K562 (cell line): ENCODE measurements around the gene CCDC192.

Source experiments
- CHD1 ChIP-seq: fragments of 200-600 bp; sonication (generic); IDR thresholded peaks from one replicate; pipeline ENCODE4 v1.6.1; 2012; ENCODE audit warnings: mild to moderate bottlenecking, moderate library complexity, low read length, inconsistent platforms
- FOXJ3 ChIP-seq: sonication (generic); formaldehyde crosslinking; IDR thresholded peaks from 2 replicates; pipeline ENCODE4 v1.4.0; 2020; ENCODE audit warnings: mild to moderate bottlenecking, missing genetic modification reagents
- HNRNPLL ChIP-seq: fragments of 200-400 bp; formaldehyde crosslinking; IDR thresholded peaks from 2 replicates; pipeline ENCODE4 v1.6.1; 2017; ENCODE audit warnings: low read length, low read depth, mild to moderate bottlenecking; ENCODE audit not compliant: poor library complexity, severe bottlenecking
- NFXL1 ChIP-seq: fragments of 450-650 bp; formaldehyde crosslinking; IDR thresholded peaks from 2 replicates; pipeline ENCODE4 v1.4.0; 2021; ENCODE audit warnings: mild to moderate bottlenecking
- POLR2A ChIP-seq: fragments of 450-650 bp; conservative IDR thresholded peaks from 2 replicates; pipeline ENCODE4 v1.6.1; 2016
- POLR2AphosphoS5 ChIP-seq: IDR thresholded peaks from 2 replicates; pipeline ENCODE4 v1.6.1; 2011; ENCODE audit warnings: mild to moderate bottlenecking, low read depth, low read length, moderate library complexity; ENCODE audit not compliant: control insufficient read depth, insufficient read depth
- ZNF197 ChIP-seq: fragments of 200-800 bp; sonication (Bioruptor generic); IDR thresholded peaks from 2 replicates; pipeline ENCODE4 v1.6.1; 2016; ENCODE audit warnings: low read depth, missing genetic modification characterization, missing compliant biosample characterization
- TF ChIP-seq, protein P1 (sequence below), 3 experiments: IDR thresholded peaks in 2 of 3; conservative IDR thresholded peaks in 1 of 3; 2 replicates each; pipeline ENCODE4 v1.5.1; 2011 to 2012; ENCODE audit warnings: low read length in 3 of 3, mild to moderate bottlenecking in 3 of 3, control low read depth in 2 of 3, improper control_type of control experiment in 1 of 3, inconsistent platforms in 1 of 3, low read depth in 1 of 3, mixed read lengths in 1 of 3, moderate library complexity in 1 of 3; ENCODE audit not compliant: insufficient read depth in 2 of 3
- TF ChIP-seq, protein P2 (sequence below), 2 experiments: fragments of 450-650 bp in 1 of 2; sonication (generic) in 1 of 2; formaldehyde crosslinking; conservative IDR thresholded peaks; 2 replicates each; pipeline versions ENCODE4 v1.4.0 to v1.8.1; 2020 to 2022; ENCODE audit warnings: mild to moderate bottlenecking in 1 of 2, missing genetic modification reagents in 1 of 2

DNA sequence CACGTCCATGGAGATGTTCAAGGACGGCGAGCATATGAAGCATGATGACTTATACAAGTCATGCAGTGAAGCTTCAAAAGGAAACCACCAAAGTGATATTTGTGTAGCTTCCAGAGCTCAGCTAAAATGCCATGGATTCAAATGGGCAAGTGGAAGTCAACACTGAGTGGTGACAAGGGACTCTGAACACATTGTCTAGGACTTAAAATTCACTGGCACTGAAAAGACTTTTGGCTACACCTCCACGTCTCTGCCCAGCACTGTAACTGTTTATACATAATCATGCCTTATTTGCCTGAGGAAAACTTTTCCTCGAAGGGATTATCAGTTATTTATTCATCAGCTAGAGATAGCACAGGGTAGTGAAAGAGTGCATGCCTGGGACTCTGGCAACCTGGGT, 39.1 kb upstream of the CCDC192 start:
- TF ChIP-seq, protein P1, sequence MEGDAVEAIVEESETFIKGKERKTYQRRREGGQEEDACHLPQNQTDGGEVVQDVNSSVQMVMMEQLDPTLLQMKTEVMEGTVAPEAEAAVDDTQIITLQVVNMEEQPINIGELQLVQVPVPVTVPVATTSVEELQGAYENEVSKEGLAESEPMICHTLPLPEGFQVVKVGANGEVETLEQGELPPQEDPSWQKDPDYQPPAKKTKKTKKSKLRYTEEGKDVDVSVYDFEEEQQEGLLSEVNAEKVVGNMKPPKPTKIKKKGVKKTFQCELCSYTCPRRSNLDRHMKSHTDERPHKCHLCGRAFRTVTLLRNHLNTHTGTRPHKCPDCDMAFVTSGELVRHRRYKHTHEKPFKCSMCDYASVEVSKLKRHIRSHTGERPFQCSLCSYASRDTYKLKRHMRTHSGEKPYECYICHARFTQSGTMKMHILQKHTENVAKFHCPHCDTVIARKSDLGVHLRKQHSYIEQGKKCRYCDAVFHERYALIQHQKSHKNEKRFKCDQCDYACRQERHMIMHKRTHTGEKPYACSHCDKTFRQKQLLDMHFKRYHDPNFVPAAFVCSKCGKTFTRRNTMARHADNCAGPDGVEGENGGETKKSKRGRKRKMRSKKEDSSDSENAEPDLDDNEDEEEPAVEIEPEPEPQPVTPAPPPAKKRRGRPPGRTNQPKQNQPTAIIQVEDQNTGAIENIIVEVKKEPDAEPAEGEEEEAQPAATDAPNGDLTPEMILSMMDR (IDR thresholded peaks at IDR 0.05 in 2 of 3, conservative IDR thresholded peaks at IDR 0.05 in 1 of 3; ENCODE audit: insufficient read depth in 2 of 3, low read depth in 1 of 3, low read length in 3 of 3), result no peak
- TF ChIP-seq CHD1 (no peak), HNRNPLL (no peak), POLR2A (no peak), POLR2AphosphoS5 (no peak), NFXL1 (CRISPR knock-in tag) (no peak), ZNF197 (CRISPR knock-in tag) (no peak), FOXJ3 (CRISPR knock-in tag) (no peak)
- TF ChIP-seq, protein P2, sequence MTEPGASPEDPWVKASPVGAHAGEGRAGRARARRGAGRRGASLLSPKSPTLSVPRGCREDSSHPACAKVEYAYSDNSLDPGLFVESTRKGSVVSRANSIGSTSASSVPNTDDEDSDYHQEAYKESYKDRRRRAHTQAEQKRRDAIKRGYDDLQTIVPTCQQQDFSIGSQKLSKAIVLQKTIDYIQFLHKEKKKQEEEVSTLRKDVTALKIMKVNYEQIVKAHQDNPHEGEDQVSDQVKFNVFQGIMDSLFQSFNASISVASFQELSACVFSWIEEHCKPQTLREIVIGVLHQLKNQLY (CRISPR knock-in tag; conservative IDR thresholded peaks at IDR 0.05), result no peak
